NCI-H1417 (cell line): ENCODE measurements around the gene NAGPA.
A peak's percentile ranks its signal among the peaks of the same experiment; 100 is the strongest.

Experiments
- DNase-seq, 3 experiments: peaks; one replicate each; lab custom pipeline; 2025; lab: John Stamatoyannopoulos, UW

NAGPA gene

DNA sequence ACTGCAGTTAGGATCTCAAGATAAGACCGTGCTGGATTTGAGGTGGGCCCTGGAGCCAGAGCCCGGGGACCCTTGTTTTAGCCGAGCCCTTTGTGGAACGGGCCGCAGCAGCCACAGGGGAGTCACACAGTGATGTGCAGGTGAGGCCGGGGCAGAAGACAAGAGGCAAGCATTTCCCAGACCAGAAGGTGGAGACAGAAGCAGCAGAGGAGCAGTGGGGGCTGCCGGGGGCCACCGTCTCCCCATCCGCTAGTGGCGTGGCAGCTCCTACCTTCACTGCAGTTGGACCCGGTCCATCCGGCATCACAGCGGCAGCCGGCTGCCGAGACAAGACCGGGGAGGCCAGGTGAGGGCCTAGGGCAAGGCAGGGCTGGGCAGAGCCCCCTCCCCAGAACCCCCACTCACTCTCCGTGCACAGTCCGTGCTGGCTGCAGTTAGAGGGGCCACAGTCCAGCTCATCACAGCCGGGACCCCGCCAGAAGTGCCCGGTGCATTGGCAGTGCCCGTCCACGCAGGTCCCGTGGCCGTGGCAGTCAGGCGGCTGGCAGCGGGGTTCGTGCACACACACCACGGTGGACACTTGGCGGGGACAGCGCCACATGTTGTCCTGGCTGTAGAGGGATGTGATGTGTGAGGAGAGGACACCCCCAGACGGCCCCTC lies 6.0 kb downstream of the NAGPA start:
- no peak for DNase-seq

DNA sequence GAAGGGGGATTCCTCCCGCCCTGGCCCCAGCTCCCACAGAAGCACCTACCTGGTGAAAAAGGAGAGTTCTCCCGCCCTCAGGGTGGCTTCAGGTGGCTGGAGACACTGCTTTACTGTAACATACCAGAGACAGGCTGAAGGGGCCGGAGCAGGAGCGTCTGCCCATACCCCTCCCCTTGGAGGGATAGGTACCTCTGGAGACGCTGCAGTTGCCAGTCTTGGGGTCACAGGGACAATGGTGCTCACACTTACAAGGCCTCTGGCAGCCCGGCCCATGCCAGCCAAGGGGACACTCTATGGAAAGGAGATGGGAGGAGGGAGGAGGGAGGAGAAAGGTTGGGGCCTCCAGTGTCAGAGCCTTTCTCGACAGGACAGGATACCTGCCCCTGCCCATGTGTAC lies 6.6 kb downstream of the NAGPA start:
- no peak for DNase-seq

- DNase-seq: no peak
Observed at GRCh38 chr16:5026664-5027063, 7.1 kb downstream of the NAGPA start.

DNA sequence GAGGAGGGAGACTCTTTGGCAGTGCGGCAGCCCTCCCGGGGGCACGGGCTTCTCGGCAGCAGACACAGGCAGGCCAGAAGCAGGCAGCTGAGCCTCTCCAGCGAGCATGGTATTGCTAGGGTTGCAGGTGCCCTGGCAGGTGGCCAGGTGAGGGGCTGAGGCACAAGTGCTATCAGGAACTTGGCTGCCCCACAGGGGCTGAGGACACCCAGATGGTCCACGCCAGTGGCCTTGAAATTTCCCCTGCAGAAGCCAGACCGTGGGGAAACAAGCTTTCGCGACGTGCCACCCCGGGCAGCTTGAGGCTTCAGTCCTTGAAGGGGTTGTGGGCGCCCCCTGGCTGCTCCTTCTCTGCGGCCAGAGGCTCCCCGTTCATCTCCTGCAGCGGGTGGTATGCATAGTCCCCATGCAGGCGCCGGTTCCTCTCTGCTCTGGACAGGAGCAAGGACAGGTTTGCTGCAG lies 8.5 kb downstream of the NAGPA start:
- peak in 1 of 3 experiments; percentile 19 for DNase-seq

DNA sequence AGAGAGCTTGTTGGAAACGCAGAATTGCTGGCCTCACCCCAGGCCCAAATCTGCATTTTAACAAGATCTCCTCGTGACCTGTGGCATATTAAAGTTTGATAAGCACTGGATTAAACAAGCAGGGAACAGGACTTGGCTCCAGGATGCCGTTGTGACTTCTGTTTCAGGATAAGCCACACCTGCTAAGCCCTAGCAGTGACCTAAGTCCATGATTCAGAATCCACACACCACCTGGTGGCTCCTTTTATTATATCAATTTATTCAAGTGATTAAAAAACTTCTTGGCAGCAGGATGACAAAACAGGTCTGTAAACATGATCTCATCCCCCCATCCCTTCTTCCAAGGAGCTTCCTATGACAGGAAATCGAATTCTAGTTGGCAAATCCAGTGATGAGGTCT lies 9.1 kb downstream of the NAGPA start:
- DNase-seq: peak in 1 of 3 experiments; percentile 34

DNA sequence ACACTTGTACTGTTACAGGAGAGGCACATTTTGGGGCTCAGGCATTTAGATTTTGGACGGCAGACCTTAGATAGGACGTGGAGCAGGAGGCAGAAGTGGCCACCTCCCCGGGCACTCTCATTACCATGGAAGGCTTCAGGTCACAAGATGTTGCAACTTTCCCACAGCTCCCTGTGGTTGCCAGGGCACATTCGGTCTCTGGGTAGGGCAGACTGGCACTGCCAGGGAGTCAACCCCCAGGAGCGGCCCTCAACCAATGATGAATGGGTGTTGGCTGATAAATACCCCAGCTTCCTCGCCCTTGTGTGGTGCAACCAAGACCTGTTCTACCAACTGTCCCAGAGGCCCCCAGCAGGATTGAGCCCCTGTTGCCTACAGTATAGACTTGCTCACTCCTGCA lies 11.2 kb downstream of the NAGPA start:
- DNase-seq: no peak

GRCh38 chr16:5020551-5020950 lies 13.2 kb downstream of the NAGPA start:
- DNase-seq: no peak

- DNase-seq: no peak
Observed at GRCh38 chr16:5019775-5020174, 14.0 kb downstream of the NAGPA start.

DNA sequence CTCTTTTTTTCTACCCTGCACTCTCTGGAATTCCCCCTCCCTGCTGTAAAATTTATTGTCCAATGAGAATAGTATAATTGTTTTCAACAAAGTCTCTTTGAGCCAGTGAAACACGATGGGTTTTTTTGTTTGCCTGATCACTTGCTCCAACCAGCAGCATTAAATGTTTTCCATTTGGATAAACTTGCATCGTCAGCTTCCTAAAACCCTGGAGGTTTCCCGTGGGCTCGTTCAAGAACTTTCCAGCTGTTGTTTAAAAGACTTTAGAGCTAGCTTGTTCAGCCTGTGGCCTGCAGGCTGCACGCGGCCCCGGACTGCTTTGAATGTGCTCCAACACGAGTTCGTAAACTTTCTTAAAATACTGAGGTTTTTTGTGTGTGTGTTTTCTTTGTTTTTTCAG lies 14.9 kb downstream of the NAGPA start:
- DNase-seq: no peak

DNA sequence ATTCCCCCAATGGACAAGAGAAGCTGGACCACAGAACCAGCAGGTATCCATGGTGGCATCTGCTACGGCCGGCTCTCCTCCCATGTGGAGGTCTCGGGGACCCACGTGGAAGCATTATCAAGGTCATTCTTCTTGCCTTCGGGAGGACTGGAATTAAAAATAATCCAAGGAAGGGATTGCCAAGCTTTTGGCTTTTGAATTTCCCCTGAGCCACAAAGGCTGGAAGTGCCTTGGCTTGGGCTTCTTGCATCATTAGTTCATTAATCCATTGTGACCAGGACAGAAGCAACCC lies 16.1 kb downstream of the NAGPA start:
- DNase-seq: no peak

- no peak for DNase-seq
Observed at GRCh38 chr16:5016967-5017677, 16.6 kb downstream of the NAGPA start.

GRCh38 chr16:5015887-5016286 lies 17.8 kb downstream of the NAGPA start:
- DNase-seq: no peak

GRCh38 chr16:5015351-5015750 lies 18.4 kb downstream of the NAGPA start:
- DNase-seq: no peak

- DNase-seq: no peak
Observed at GRCh38 chr16:5012887-5013286, 20.8 kb downstream of the NAGPA start.

DNA sequence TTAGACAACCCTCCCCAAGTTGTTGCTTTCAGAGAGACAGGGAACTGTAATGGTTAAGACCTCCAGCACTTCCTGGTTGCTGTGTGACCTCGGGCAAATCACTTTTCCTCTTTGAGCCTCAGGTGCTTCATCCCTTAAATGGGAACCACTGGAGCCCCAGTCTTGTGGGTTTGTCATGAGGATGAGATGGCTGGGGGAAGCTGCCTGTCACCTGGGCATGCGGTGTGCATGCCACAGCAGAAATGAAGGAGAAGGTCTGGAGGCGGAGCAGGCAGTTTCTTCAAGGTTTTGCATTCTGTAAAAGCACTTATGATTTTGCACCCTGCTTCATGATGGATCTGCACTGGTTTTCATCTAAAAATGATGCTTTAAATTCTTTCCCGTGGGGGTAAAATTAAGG lies 22.1 kb downstream of the NAGPA start:
- DNase-seq: no peak

- no peak for DNase-seq
Observed at GRCh38 chr16:5010576-5011329, 23.0 kb downstream of the NAGPA start.

GRCh38 chr16:5008311-5008731 lies 25.4 kb downstream of the NAGPA start:
- no peak for DNase-seq

DNA sequence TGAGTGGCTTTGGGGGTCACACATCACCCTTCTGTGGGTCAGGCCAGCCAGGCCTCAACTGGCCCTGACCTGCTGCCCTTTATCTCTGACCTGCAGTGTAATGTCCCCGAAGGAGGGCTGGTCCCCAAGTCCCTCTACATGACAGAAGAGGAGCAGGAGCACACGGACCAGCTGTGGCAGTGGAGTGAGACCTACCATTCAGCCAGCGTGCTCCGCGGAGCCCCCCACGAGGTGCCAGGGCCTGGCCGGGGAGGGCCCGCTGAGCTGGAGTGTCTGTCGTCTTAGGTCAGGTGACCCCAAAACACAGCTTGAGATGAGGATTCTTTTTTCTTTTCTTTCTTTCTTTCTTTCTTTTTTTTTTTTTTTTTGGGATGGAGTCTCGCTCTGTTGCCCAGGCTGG lies 26.5 kb downstream of the NAGPA start:
- no peak for DNase-seq

DNA sequence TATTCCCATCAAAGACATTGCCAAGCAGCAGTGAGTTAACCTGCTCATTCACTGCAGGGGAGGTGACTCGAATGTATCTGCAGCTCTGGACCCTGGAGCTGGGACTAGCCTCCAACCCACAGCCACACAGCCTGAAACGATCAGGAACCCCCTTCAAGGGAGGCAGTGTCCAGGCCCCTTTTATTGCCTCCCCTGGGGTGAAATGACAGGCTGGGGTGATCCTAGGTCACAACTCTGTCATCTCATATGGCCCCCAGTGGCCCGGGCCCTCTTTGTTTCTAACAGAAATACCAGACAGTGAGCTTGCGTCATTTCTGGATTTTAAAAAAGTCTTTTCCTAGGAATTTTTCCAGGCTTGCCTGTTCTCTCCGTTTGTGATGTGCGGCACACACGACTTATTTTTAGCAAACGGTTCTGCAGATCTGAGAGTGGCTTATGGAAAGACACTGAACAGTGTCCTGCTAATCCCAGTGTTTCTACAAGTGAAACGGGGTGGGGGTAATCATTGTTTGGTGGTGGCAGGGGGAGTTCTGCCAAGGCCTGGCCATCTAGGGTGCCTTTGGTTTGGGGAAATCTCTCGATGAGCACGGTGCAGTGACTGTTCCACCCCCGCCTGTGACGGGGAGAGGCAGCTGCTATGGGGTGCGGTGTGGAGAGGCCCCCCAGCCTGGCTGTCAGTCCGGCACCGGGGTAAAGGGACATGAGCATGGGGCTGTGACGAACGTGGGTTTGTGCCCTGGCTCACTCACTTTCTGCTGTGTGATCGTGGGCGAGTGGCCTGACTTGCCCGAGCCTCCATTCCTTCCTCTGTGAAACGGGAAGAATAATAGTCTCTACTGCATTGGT lies 27.2 kb downstream of the NAGPA start:
- no peak for DNase-seq

DNA sequence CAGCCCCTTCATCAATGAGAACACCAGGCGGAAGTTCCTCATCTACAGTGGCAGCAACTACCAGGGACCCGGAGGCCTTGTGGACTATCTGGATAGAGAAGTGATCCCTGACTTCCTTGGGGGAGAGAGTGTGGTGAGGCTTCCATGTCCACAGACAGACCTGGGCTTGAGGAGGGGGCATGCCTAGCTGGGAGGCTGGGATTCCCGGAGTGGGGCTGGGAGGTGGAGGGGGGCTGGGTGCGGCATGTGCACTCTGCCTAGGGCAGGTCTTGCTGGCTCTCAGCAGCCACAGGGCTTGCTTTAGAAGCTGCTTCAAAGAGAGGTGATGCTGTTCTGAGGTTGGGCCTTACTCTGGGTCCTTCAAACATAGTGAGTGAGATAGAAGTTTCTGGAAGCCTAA lies 27.8 kb downstream of the NAGPA start:
- no peak for DNase-seq

GRCh38 chr16:5004311-5004710 lies 29.4 kb downstream of the NAGPA start:
- DNase-seq: no peak

- DNase-seq: no peak
Observed at GRCh38 chr16:5003828-5004227, 29.9 kb downstream of the NAGPA start.
